ENCODE measurements around the gene KCNQ1. TPM values are rescaled to one million over a fixed set of nuclear protein-coding genes. Genes with fewer than 3 reads are reported as not detected.

KCNQ1 gene
- total and polyA plus RNA-seq, 2 of the 13 experiments (the other 11 are each of a cell fraction or from before 2014, with no cell fraction given): 0.02 to 0.08 TPM

GRCh38 chr11:2675540-2675939 lies 230.7 kb downstream of the KCNQ1 start:
- H3K4me2 ChIP-seq (ENCODE audit: low read depth, low read length): no peak overlapping the region
- peaks cover 94% of the 10 kb centered on the region for H3K4me1 ChIP-seq (ENCODE audit: insufficient read depth, low read length)
- H2AFZ ChIP-seq (ENCODE audit: low read length): no peak overlapping the region
- H3K36me3 ChIP-seq (replicated peaks in 1 of 2; ENCODE audit: control insufficient read depth in 1 of 2, insufficient read depth in 2 of 2, low read length in 2 of 2): peaks cover 30 to 80% of the 10 kb centered on the region in 2 experiments
- H3K27me3 ChIP-seq (ENCODE audit: control insufficient read depth in 1 of 2, insufficient read depth in 2 of 2, low read length in 2 of 2): no peaks in the 10 kb centered on the region
- no peak for FAIRE-seq
- H3K4me3 ChIP-seq (replicated peaks in 1 of 3; ENCODE audit: insufficient read depth in 1 of 3, low read depth in 2 of 3, low read length in 3 of 3): no peak overlapping the region
- CTCF ChIA-PET (ENCODE audit: low intra/inter-chr PET ratio, low total read pairs): no interaction called here
- H3K79me2 ChIP-seq (ENCODE audit: insufficient read depth, low read length): peaks cover 100% of the 10 kb centered on the region
- H3K27ac ChIP-seq (ENCODE audit: extremely low read length, insufficient read depth, low read length): no peak overlapping the region
- ATAC-seq: peak; percentile 16
- in situ Hi-C loops (cut with HindIII; ENCODE audit: extremely low pct_ligation_motif_present, low pct_unique_long_range_greater_than_20kb): no loop called here
- no TSS peak for BruUV-seq (replicated peaks)
- H3K9ac ChIP-seq (ENCODE audit: insufficient read depth, low read depth, low read length): no peak overlapping the region
- intact Hi-C loops (cut with micrococcal nuclease; ENCODE audit: unreplicated experiment): no loop called here
- WGBS (ENCODE audit: low lambda C conversion rate): 82% methylated on average over 3 of the region's 7 CpGs
- H3K9me3 ChIP-seq (ENCODE audit: low read length): no peaks in the 10 kb centered on the region
- POLR2A ChIA-PET: interaction anchor here (1.1 to 3.5 kb wide), 3 partner anchors 10 to 24 kb away, joined by 3 to 8 read pairs (median 3); partner anchors contain the start of gene KCNQ1OT1
- DNase-seq (ENCODE audit: low spot score): no peak
- peaks cover 99% of the 10 kb centered on the region for H4K20me1 ChIP-seq (ENCODE audit: insufficient read depth, low read length)
- TF ChIP-seq AGO2 (optimal IDR thresholded peaks at IDR 0.05; ENCODE audit: low read depth, low read length) (peak; percentile 89), ATAD3A (CRISPR knock-in tag; IDR thresholded peaks at IDR 0.05) (no peak), ZNF576 (CRISPR knock-in tag; IDR thresholded peaks at IDR 0.05) (no peak), RBM22 (optimal IDR thresholded peaks at IDR 0.05; ENCODE audit: low read length) (peak; percentile 67), ZNF33B (CRISPR knock-in tag; IDR thresholded peaks at IDR 0.05) (no peak), TBX3 (IDR thresholded peaks at IDR 0.05; ENCODE audit: borderline replicate concordance) (no peak), ARNTL (CRISPR knock-in tag; IDR thresholded peaks at IDR 0.05) (no peak), MED13 (CRISPR knock-in tag; IDR thresholded peaks at IDR 0.05) (no peak), ZNF777 (CRISPR knock-in tag; IDR thresholded peaks at IDR 0.05) (no peak), ZNF768 (CRISPR knock-in tag; IDR thresholded peaks at IDR 0.05) (peak; percentile 55; the same call in 1 of the 2 replicates), MBD4 (IDR thresholded peaks at IDR 0.05; ENCODE audit: borderline replicate concordance, low read length) (no peak), MYNN (CRISPR knock-in tag; IDR thresholded peaks at IDR 0.05; ENCODE audit: low read depth) (no peak), MXD3 (CRISPR knock-in tag; IDR thresholded peaks at IDR 0.05) (no peak), ZNF468 (CRISPR knock-in tag; IDR thresholded peaks at IDR 0.05) (no peak), ZNF737 (CRISPR knock-in tag; IDR thresholded peaks at IDR 0.05; ENCODE audit: borderline replicate concordance) (no peak), HINFP (CRISPR knock-in tag; IDR thresholded peaks at IDR 0.05; ENCODE audit: low read depth) (no peak), TGIF2 (CRISPR knock-in tag; IDR thresholded peaks at IDR 0.05) (no peak), ZFP91 (CRISPR knock-in tag; IDR thresholded peaks at IDR 0.05; ENCODE audit: borderline replicate concordance) (no peak), ZNF367 (CRISPR knock-in tag; IDR thresholded peaks at IDR 0.05; ENCODE audit: borderline replicate concordance) (no peak), POLR2A (IDR thresholded peaks at IDR 0.05; ENCODE audit: insufficient read depth in 1 of 2, low read depth in 2 of 2, low read length in 2 of 2) (0 out of 4 replicates have a peak, but pooled peaks of 1 of the 2 experiments have one; percentile 30), ZNF432 (CRISPR knock-in tag; IDR thresholded peaks at IDR 0.05; ENCODE audit: borderline replicate concordance) (no peak), RBFOX2 (IDR thresholded peaks at IDR 0.05; ENCODE audit: low read depth, low read length) (0 out of 2 replicates have a peak, but pooled peaks have one; percentile 46), KAT8 (CRISPR knock-in tag; IDR thresholded peaks at IDR 0.05) (no peak)

All from HepG2 (cell line).